HCT116 (cell line): ENCODE measurements around the gene CD7. TPM values are rescaled to one million over a fixed set of nuclear protein-coding genes. Genes with fewer than 3 reads are reported as not detected.

ENCODE experiments used
- ATAC-seq: fragments of 200-7000 bp; cut with Tn5 transposase; 2 replicates; pipeline ENCODE4 v1.9.1; 2020; ENCODE audit warnings: mild to moderate bottlenecking, moderate library complexity
- BruUV-seq: library from RNA; stranded (reverse); fragments of 400-500 nt; replicated peaks from 2 replicates; lab custom pipeline; 2021; lab: Mats Ljungman, UMichigan
- CTCF ChIA-PET: fragments of 300-600 bp; sonication (Branson Sonifier 250); formaldehyde crosslinking; loops from one replicate; lab custom pipeline; 2021; ENCODE audit warnings: antibody characterized with exemption; lab: Charles Lee
- POLR2A ChIA-PET: fragments of 300-600, 350-600 bp; sonication (Branson Sonifier 250); formaldehyde crosslinking; loops from one replicate; lab custom pipeline; 2021; ENCODE audit warnings: antibody characterized with exemption; lab: Charles Lee
- RAD21 ChIA-PET, 2 experiments: fragments of 300-600 bp; sonication (Branson Sonifier 250); formaldehyde crosslinking; loops; one replicate each; lab custom pipeline; 2023; ENCODE audit warnings: low total read pairs in 2 of 2; ENCODE audit not compliant: uncharacterized antibody in 2 of 2, unreplicated experiment in 2 of 2, low non-redundant PET in 1 of 2; lab: Charles Lee
- DNase-seq: peaks from one replicate; pipeline ENCODE4 v3.0.0-alpha.2; 2010; ENCODE audit warnings: low read depth, low spot score
- H2AFZ ChIP-seq: fragments of 200-600 bp; shearing (Covaris generic), sonication (generic); 2 replicates; pipeline ENCODE4 v1.6.1; 2017; ENCODE audit warnings: low read depth, mixed run types, mixed read lengths, antibody characterized with exemption, low read length; ENCODE audit not compliant: poor library complexity, severe bottlenecking
- H3K27ac ChIP-seq: 2 replicates; pipeline ENCODE4 v1.5.1; 2012; ENCODE audit warnings: low read depth, low read length
- H3K27me3 ChIP-seq: fragments of 200-600 bp; sonication (generic); 2 replicates; pipeline ENCODE4 v1.6.1; 2016; ENCODE audit warnings: mixed run types, low read length, mixed read lengths; ENCODE audit not compliant: insufficient read depth
- H3K36me3 ChIP-seq, 2 experiments: fragments of 200-500 bp in 1 of 2; fragments of 200-600 bp in 1 of 2; sonication (Bioruptor generic) in 1 of 2; sonication (generic) in 1 of 2; 2 replicates each; pipeline versions ENCODE4 v1.5.1 to v1.6.1; 2014 to 2016; ENCODE audit warnings: low read length in 2 of 2, inconsistent platforms in 1 of 2, mixed read lengths in 1 of 2, mixed run types in 1 of 2; ENCODE audit not compliant: insufficient read depth in 2 of 2, control insufficient read depth in 1 of 2
- H3K4me1 ChIP-seq, 2 experiments: fragments of 200-600 bp in 1 of 2; sonication (generic) in 1 of 2; 2 replicates each; pipeline versions ENCODE4 v1.5.1 to v1.6.1; 2012 to 2017; ENCODE audit warnings: low read length in 2 of 2, inconsistent platforms in 1 of 2, mild to moderate bottlenecking in 1 of 2, mixed read lengths in 1 of 2, mixed run types in 1 of 2, moderate library complexity in 1 of 2; ENCODE audit not compliant: insufficient read depth in 2 of 2, control insufficient read depth in 1 of 2
- H3K4me2 ChIP-seq: fragments of 200-600 bp; sonication (generic); 2 replicates; pipeline ENCODE4 v1.6.1; 2017; ENCODE audit warnings: mixed run types, low read length, mixed read lengths
- H3K4me3 ChIP-seq, 2 experiments: fragments of 200-600 bp in 1 of 2; sonication (generic) in 1 of 2; replicated peaks in 1 of 2; 2 replicates each; pipeline ENCODE4 v1.5.1; 2011 to 2016; ENCODE audit warnings: low read length in 2 of 2, control low read depth in 1 of 2, low read depth in 1 of 2, mild to moderate bottlenecking in 1 of 2, mixed read lengths in 1 of 2, mixed run types in 1 of 2
- H3K79me2 ChIP-seq: fragments of 200-600 bp; sonication (generic); 2 replicates; pipeline ENCODE4 v1.6.1; 2017; ENCODE audit warnings: mild to moderate bottlenecking, mixed run types, low read length, moderate library complexity, mixed read lengths; ENCODE audit not compliant: insufficient read depth
- H3K9ac ChIP-seq: fragments of 200-600 bp; sonication (generic); 2 replicates; pipeline ENCODE4 v1.6.1; 2016; ENCODE audit warnings: low read length, mixed read lengths
- H3K9me2 ChIP-seq: fragments of 200-600 bp; sonication (generic), shearing (Covaris generic); 2 replicates; pipeline ENCODE4 v1.6.1; 2017; ENCODE audit warnings: mixed run types, mild to moderate bottlenecking, moderate library complexity; ENCODE audit not compliant: insufficient read depth
- H3K9me3 ChIP-seq, 2 experiments: fragments of 200-500 bp in 1 of 2; fragments of 200-600 bp in 1 of 2; sonication (Bioruptor generic) in 1 of 2; sonication (generic) in 1 of 2; 2 replicates each; pipeline ENCODE4 v1.6.1; 2014 to 2017; ENCODE audit warnings: low read length in 2 of 2, mixed read lengths in 2 of 2, inconsistent platforms in 1 of 2, low read depth in 1 of 2, mild to moderate bottlenecking in 1 of 2, mixed run types in 1 of 2, moderate library complexity in 1 of 2; ENCODE audit not compliant: control insufficient read depth in 1 of 2, insufficient read depth in 1 of 2
- H4K20me1 ChIP-seq: fragments of 200-600 bp; sonication (generic), shearing (Covaris generic); 2 replicates; pipeline ENCODE4 v1.6.1; 2017; ENCODE audit warnings: mixed run types, mild to moderate bottlenecking, moderate library complexity; ENCODE audit not compliant: insufficient read depth
- ELF1 ChIP-seq: IDR thresholded peaks from 2 replicates; pipeline ENCODE4 v1.6.1; 2012; ENCODE audit warnings: low read depth, borderline replicate concordance
- EZH2phosphoT487 ChIP-seq: fragments of 200-600 bp; IDR thresholded peaks from 2 replicates; pipeline ENCODE4 v1.6.1; 2018; ENCODE audit warnings: antibody characterized with exemption, borderline replicate concordance
- FOSL1 ChIP-seq: IDR thresholded peaks from 2 replicates; pipeline ENCODE4 v1.6.1; 2012; ENCODE audit warnings: low read depth
- JUND ChIP-seq: IDR thresholded peaks from 2 replicates; pipeline ENCODE4 v1.6.1; 2012
- POLR2A ChIP-seq: IDR thresholded peaks from 2 replicates; pipeline ENCODE4 v1.7.0; 2011; ENCODE audit warnings: borderline replicate concordance; ENCODE audit not compliant: insufficient read depth, insufficient read length; ENCODE audit errors: extremely low read depth
- SIN3A ChIP-seq: IDR thresholded peaks from 2 replicates; pipeline ENCODE4 v1.6.1; 2012; ENCODE audit warnings: low read depth
- SP1 ChIP-seq: IDR thresholded peaks from 2 replicates; pipeline ENCODE4 v1.6.1; 2012; ENCODE audit warnings: low read depth
- SRF ChIP-seq: IDR thresholded peaks from 2 replicates; pipeline ENCODE4 v1.6.1; 2012; ENCODE audit warnings: low read depth
- YY1 ChIP-seq: IDR thresholded peaks from 2 replicates; pipeline ENCODE4 v1.6.1; 2011; ENCODE audit warnings: low read length, low read depth, moderate library complexity, mild to moderate bottlenecking; ENCODE audit not compliant: insufficient replicate concordance; ENCODE audit errors: extremely low read depth
- ZNF274 ChIP-seq: fragments of 200-500 bp; sonication (Bioruptor generic); IDR thresholded peaks from 2 replicates; pipeline ENCODE4 v1.6.1; 2014; ENCODE audit warnings: mild to moderate bottlenecking, low read depth, low read length, inconsistent platforms
- intact Hi-C: fragments of 100-400 bp; cut with micrococcal nuclease; formaldehyde crosslinking; loops from 2 replicates; pipeline ENCODE4 v1.10.0; 2022
- total RNA-seq: library from RNA; stranded (reverse); gene quantifications from one replicate; pipeline ENCODE4 v1.2.1, GENCODE V29; 2021; ENCODE audit not compliant: unreplicated experiment
- TF ChIP-seq, protein P1 (sequence below): IDR thresholded peaks from 2 replicates; pipeline ENCODE4 v1.6.1; 2012
- TF ChIP-seq, protein P2 (sequence below): IDR thresholded peaks from 2 replicates; pipeline ENCODE4 v1.6.1; 2012
- TF ChIP-seq, protein P3 (sequence below): IDR thresholded peaks from 2 replicates; pipeline ENCODE4 v1.6.1; 2011; ENCODE audit warnings: mild to moderate bottlenecking, low read length, moderate library complexity; ENCODE audit not compliant: insufficient replicate concordance; ENCODE audit errors: extremely low read depth
- TF ChIP-seq, protein P4 (sequence below): IDR thresholded peaks from 2 replicates; pipeline ENCODE4 v1.6.1; 2012; ENCODE audit warnings: low read depth
- TF ChIP-seq, protein P5 (sequence below), 3 experiments: fragments of 200-600 bp in 1 of 3; sonication (generic) in 1 of 3; IDR thresholded peaks in 2 of 3; conservative IDR thresholded peaks in 1 of 3; 2 replicates each; pipeline ENCODE4 v1.5.1; 2012 to 2017; ENCODE audit warnings: low read depth in 2 of 3, low read length in 2 of 3, antibody characterized with exemption in 1 of 3, borderline replicate concordance in 1 of 3, control low read depth in 1 of 3, mild to moderate bottlenecking in 1 of 3, mixed read lengths in 1 of 3, mixed run types in 1 of 3, moderate library complexity in 1 of 3; ENCODE audit not compliant: insufficient read depth in 1 of 3

The CD7 gene
- total RNA-seq, 1 experiment from 2014 or later, result 0.61 TPM

DNA sequence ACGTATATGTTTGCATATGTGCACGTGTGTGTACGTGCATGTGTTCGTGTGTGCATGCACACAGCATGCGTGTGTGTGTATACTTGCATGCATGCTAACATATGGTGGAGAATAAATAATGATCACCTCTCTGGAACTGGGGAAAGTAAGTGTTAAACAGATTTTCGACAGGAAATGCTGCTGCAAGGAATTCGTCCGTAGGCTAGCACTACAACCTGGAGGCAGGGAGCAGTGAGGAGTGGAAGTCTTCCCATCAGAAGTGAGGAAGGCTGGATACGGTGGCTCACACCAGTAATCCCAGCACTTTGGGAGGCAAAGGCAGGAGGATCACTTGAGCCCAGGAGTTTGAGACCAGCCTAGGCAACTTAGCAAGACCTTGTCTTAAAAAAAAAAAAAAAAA is 39.1 kb downstream of the CD7 start:
- ATAC-seq (no peak), DNase-seq (no peak)
- ChIA-PET RAD21 (no interaction called here), CTCF (no interaction called here), POLR2A (no interaction called here)
- Histone ChIP-seq H3K4me2 (no peak overlapping the region), H3K4me3 (no peak overlapping the region), H3K36me3 (no peaks in the 10 kb centered on the region), H3K27me3 (no peaks in the 10 kb centered on the region), H3K9me2 (no peaks in the 10 kb centered on the region), H3K27ac (no peak overlapping the region), H3K79me2 (0 out of 2 replicates have a peak, but pooled peaks cover under 1% of the 10 kb centered on the region), H2AFZ (no peak overlapping the region), H3K4me1 (peaks cover 31 to 48% of the 10 kb centered on the region in 2 experiments), H3K9ac (no peak overlapping the region), H3K9me3 (no peaks in the 10 kb centered on the region), H4K20me1 (no peaks in the 10 kb centered on the region)
- BruUV-seq, result no TSS peak
- intact Hi-C loops, result no loop called here
- TF ChIP-seq, protein P1, sequence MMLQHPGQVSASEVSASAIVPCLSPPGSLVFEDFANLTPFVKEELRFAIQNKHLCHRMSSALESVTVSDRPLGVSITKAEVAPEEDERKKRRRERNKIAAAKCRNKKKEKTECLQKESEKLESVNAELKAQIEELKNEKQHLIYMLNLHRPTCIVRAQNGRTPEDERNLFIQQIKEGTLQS, result no peak
- no peak for TF ChIP-seq YY1
- no peak for TF ChIP-seq FOSL1
- TF ChIP-seq, protein P2, sequence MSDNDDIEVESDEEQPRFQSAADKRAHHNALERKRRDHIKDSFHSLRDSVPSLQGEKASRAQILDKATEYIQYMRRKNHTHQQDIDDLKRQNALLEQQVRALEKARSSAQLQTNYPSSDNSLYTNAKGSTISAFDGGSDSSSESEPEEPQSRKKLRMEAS, result no peak
- no peak for TF ChIP-seq SP1
- no peak for TF ChIP-seq SIN3A
- TF ChIP-seq SRF, result no peak
- TF ChIP-seq, protein P3, sequence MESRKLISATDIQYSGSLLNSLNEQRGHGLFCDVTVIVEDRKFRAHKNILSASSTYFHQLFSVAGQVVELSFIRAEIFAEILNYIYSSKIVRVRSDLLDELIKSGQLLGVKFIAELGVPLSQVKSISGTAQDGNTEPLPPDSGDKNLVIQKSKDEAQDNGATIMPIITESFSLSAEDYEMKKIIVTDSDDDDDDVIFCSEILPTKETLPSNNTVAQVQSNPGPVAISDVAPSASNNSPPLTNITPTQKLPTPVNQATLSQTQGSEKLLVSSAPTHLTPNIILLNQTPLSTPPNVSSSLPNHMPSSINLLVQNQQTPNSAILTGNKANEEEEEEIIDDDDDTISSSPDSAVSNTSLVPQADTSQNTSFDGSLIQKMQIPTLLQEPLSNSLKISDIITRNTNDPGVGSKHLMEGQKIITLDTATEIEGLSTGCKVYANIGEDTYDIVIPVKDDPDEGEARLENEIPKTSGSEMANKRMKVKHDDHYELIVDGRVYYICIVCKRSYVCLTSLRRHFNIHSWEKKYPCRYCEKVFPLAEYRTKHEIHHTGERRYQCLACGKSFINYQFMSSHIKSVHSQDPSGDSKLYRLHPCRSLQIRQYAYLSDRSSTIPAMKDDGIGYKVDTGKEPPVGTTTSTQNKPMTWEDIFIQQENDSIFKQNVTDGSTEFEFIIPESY, result no peak
- TF ChIP-seq ELF1, result no peak
- TF ChIP-seq ZNF274, result no peak
- TF ChIP-seq EZH2phosphoT487, result no peak
- no peak for TF ChIP-seq POLR2A
- TF ChIP-seq, protein P4, sequence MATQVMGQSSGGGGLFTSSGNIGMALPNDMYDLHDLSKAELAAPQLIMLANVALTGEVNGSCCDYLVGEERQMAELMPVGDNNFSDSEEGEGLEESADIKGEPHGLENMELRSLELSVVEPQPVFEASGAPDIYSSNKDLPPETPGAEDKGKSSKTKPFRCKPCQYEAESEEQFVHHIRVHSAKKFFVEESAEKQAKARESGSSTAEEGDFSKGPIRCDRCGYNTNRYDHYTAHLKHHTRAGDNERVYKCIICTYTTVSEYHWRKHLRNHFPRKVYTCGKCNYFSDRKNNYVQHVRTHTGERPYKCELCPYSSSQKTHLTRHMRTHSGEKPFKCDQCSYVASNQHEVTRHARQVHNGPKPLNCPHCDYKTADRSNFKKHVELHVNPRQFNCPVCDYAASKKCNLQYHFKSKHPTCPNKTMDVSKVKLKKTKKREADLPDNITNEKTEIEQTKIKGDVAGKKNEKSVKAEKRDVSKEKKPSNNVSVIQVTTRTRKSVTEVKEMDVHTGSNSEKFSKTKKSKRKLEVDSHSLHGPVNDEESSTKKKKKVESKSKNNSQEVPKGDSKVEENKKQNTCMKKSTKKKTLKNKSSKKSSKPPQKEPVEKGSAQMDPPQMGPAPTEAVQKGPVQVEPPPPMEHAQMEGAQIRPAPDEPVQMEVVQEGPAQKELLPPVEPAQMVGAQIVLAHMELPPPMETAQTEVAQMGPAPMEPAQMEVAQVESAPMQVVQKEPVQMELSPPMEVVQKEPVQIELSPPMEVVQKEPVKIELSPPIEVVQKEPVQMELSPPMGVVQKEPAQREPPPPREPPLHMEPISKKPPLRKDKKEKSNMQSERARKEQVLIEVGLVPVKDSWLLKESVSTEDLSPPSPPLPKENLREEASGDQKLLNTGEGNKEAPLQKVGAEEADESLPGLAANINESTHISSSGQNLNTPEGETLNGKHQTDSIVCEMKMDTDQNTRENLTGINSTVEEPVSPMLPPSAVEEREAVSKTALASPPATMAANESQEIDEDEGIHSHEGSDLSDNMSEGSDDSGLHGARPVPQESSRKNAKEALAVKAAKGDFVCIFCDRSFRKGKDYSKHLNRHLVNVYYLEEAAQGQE, result no peak
- TF ChIP-seq, protein P5, sequence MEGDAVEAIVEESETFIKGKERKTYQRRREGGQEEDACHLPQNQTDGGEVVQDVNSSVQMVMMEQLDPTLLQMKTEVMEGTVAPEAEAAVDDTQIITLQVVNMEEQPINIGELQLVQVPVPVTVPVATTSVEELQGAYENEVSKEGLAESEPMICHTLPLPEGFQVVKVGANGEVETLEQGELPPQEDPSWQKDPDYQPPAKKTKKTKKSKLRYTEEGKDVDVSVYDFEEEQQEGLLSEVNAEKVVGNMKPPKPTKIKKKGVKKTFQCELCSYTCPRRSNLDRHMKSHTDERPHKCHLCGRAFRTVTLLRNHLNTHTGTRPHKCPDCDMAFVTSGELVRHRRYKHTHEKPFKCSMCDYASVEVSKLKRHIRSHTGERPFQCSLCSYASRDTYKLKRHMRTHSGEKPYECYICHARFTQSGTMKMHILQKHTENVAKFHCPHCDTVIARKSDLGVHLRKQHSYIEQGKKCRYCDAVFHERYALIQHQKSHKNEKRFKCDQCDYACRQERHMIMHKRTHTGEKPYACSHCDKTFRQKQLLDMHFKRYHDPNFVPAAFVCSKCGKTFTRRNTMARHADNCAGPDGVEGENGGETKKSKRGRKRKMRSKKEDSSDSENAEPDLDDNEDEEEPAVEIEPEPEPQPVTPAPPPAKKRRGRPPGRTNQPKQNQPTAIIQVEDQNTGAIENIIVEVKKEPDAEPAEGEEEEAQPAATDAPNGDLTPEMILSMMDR (IDR thresholded peaks at IDR 0.05 in 2 of 3, conservative IDR thresholded peaks at IDR 0.05 in 1 of 3; ENCODE audit: borderline replicate concordance in 1 of 3, insufficient read depth in 1 of 3, low read depth in 2 of 3, low read length in 2 of 3), result no peak
- no peak for TF ChIP-seq JUND
